H7 (cell line): ENCODE data around the gene PPP2R2D. TPM values are rescaled to one million over a fixed set of nuclear protein-coding genes. Genes with fewer than 3 reads are reported as not detected.

Experiments used
- DNase-seq: peaks from one replicate; pipeline ENCODE4 v3.0.0; 2012
- H3K27me3 ChIP-seq: 2 replicates; pipeline ENCODE4 v1.6.0; 2011; ENCODE audit warnings: mild to moderate bottlenecking, low read length; ENCODE audit not compliant: control insufficient read depth, insufficient read depth
- H3K36me3 ChIP-seq: replicated peaks from 2 replicates; pipeline ENCODE4 v1.5.1; 2011; ENCODE audit warnings: low read length; ENCODE audit not compliant: control insufficient read depth, insufficient read depth
- H3K4me3 ChIP-seq: 2 replicates; pipeline ENCODE4 v1.5.1; 2011; ENCODE audit warnings: low read depth, mild to moderate bottlenecking, control low read depth, low read length, moderate library complexity; ENCODE audit not compliant: insufficient read depth
- total RNA-seq: library from RNA; depleted of rRNA; stranded (reverse); fragments of >200 nt; shearing (Covaris generic); gene quantifications from 2 replicates; pipeline ENCODE4 v1.2.3, GENCODE V29; 2014

PPP2R2D gene
- total RNA-seq, 1 experiment from 2014 or later, result 44.8 TPM

DNA sequence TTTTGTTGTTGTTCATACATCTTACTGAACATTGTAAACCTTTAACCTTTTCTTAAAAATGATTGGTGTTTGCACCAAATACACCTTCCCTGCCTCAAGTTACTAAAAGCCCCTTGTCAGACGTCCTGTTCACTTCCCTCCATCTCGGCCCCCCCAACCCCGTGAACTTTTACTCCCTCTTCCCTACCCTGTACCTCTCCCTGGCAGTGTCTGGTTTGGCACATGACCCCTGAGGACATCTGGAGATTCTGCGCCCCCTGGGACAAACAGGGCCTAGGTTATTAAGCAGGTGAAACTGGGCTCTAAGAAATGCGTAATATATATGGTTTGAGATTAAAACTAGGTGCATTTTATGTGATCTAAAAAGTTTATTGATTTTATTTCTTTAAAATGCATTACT lies 1.4 kb downstream of the PPP2R2D start:
- peaks cover 7% of the 10 kb centered on the region; the same call in 1 of the 2 replicates for H3K27me3 ChIP-seq
- peak overlapping the region; percentile 85 for H3K4me3 ChIP-seq
- DNase-seq, result peak; percentile 44
- H3K36me3 ChIP-seq, result peaks cover 3% of the 10 kb centered on the region

- Histone ChIP-seq H3K27me3 (peaks cover 7% of the 10 kb centered on the region; the same call in 1 of the 2 replicates), H3K4me3 (no peak overlapping the region), H3K36me3 (peaks cover 3% of the 10 kb centered on the region)
- DNase-seq, result no peak
Observed at GRCh38 chr10:131902691-131903090, 1.9 kb downstream of the PPP2R2D start.

DNA sequence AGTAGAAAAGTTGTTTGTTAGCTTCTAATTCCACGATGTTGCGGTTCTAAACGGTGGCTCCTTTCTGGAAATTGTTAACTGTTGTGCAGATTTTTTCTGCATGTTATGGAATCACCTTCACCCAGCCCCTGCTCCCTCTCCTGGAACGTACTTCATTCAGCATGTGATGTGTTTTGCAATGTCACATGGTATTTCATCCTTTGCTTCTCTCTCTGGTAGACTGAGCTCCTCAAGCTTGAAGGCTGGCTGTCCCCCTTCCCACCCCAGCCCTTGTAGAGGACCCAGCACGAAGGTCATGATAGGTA lies 4.4 kb downstream of the PPP2R2D start:
- Histone ChIP-seq H3K27me3 (no peaks in the 10 kb centered on the region), H3K36me3 (peaks cover 6% of the 10 kb centered on the region), H3K4me3 (no peak overlapping the region)
- DNase-seq, result no peak

DNA sequence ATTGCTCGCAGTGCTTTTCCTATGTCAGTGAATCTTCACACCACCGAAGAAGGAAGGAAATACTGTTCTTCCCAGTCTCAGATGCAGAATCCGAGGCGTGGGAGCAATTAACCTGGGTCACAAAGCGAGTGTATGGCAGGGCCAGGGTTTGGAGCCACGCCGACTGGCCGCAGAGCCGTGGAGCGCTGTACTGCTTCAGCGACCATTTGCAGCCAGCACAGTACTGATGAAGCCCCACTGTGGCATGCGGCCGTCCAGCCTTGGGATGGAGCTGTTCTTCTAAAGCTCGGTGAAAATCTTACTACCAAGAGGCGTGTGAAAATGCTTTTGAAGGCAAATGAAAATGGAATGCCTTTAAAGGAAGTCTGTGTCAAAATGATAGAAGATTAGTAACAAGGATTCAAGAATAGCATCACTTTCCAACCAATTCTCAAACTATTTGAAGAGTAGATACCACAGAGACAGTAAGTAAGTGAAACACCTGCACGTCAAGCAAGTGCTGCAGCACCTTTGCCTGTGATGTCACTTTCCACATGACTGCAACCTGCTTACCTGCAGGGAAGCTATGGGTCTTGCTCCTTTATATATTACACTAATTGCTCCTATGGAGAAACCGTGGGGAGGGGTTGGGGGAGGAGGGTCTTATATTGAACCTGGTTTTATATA lies 4.9 kb downstream of the PPP2R2D start:
- no peak for DNase-seq
- no peak overlapping the region for H3K4me3 ChIP-seq
- H3K27me3 ChIP-seq, result no peaks in the 10 kb centered on the region
- peaks cover 6% of the 10 kb centered on the region for H3K36me3 ChIP-seq

DNA sequence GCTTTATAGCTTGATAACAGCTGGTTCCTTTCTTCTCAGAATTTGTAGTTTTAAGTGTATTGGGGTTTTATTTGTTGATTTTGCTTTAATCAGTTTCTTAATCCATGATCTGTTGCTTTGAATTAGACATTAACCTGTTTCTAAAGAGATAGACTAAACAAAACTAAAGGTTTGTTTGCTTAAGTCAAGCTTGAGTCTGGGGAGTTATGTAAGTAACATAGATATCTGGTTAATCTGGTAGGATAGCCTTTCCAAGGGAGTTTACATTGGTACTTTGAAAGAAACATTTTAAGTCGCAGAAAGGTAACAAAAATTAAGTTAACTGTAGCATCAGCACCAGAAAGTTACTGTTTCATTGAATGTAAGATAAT lies 5.4 kb downstream of the PPP2R2D start:
- Histone ChIP-seq H3K4me3 (no peak overlapping the region), H3K36me3 (peaks cover 6% of the 10 kb centered on the region), H3K27me3 (no peaks in the 10 kb centered on the region)
- DNase-seq, result no peak

GRCh38 chr10:131907679-131908078 lies 6.9 kb downstream of the PPP2R2D start:
- Histone ChIP-seq H3K36me3 (peaks cover 5% of the 10 kb centered on the region), H3K4me3 (no peak overlapping the region), H3K27me3 (no peaks in the 10 kb centered on the region)
- DNase-seq, result no peak

DNA sequence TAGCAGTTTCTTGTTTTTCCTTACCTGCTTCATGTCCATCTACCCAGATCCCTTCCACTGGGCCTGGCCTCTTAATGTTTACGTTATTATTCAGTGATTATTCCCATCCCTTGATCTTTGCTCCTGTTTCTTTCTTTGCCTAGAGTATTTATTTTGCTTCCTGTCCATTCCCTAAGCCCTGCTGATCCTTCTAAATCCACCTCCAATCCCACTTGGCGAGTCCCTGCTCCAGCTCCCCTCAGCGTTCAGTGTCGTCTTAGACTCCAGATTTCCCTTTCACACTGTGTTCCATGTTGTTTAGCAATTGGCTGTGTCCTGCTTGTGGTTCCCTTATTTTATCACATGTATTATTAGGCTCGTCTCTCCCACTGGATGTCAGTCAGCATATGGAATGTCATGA lies 7.3 kb downstream of the PPP2R2D start:
- Histone ChIP-seq H3K27me3 (no peaks in the 10 kb centered on the region), H3K4me3 (no peak overlapping the region), H3K36me3 (peaks cover 4% of the 10 kb centered on the region)
- DNase-seq, result no peak

- peak; percentile 35 for DNase-seq
- Histone ChIP-seq H3K36me3 (peaks cover 4% of the 10 kb centered on the region), H3K4me3 (no peak overlapping the region)
Observed at GRCh38 chr10:131909014-131909808, 8.4 kb downstream of the PPP2R2D start.

GRCh38 chr10:131909929-131910328 lies 9.1 kb downstream of the PPP2R2D start:
- no peak for DNase-seq
- Histone ChIP-seq H3K4me3 (no peak overlapping the region), H3K27me3 (no peaks in the 10 kb centered on the region), H3K36me3 (peaks cover 4% of the 10 kb centered on the region)

More at GRCh38 chr10:131909014-131909808, 8.4 kb downstream of the PPP2R2D start:
- H3K27me3 ChIP-seq, result no peaks in the 10 kb centered on the region

- Histone ChIP-seq H3K27me3 (no peaks in the 10 kb centered on the region), H3K36me3 (peaks cover 4% of the 10 kb centered on the region), H3K4me3 (no peak overlapping the region)
- no peak for DNase-seq
Observed at GRCh38 chr10:131910663-131911314, 10.0 kb downstream of the PPP2R2D start.

DNA sequence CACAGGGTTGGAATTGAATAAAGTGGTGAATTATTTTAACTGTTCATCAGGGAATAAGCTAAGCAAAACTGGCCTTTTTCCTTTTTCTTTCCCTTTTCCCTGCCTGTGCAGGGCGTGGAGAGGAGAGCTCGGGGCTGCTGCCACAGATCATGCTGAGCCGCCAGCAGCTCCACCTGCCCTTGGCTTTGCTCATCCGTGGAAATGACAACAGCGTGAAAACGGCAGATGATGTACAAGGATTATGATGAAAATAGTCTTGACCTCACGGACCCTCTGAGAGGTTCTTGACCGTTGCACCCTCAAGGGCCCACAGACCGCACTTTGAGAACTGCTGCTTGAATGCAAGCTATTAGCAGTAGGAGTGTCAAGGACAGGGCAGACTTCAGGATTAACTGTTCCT lies 10.6 kb downstream of the PPP2R2D start:
- no peaks in the 10 kb centered on the region for H3K27me3 ChIP-seq
- H3K4me3 ChIP-seq, result no peak overlapping the region
- H3K36me3 ChIP-seq, result peaks cover 4% of the 10 kb centered on the region
- DNase-seq, result no peak

DNA sequence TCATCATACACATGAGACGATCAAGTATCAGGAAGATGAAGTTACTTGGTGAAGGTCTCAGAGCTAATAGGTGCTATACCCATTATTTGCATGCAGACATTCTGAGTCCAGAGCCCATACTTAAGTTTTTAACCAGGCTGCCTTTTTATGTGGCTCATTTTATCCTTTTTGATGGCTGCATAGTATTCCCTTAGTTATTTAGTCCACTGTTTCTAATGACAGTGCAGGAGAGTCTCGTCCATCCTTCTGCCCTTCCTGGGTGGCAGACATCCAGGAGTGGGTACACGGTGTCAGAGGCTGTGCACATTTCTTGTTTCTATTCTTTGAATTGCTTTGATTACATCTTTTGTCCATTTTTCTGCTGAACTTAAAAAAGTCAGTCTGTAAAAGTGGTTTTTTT lies 11.8 kb downstream of the PPP2R2D start:
- DNase-seq, result no peak
- H3K36me3 ChIP-seq, result peaks cover 3% of the 10 kb centered on the region
- no peaks in the 10 kb centered on the region for H3K27me3 ChIP-seq
- H3K4me3 ChIP-seq, result no peak overlapping the region

- no peak for DNase-seq
- Histone ChIP-seq H3K36me3 (no peaks in the 10 kb centered on the region; the same call in 1 of the 2 replicates), H3K27me3 (no peaks in the 10 kb centered on the region), H3K4me3 (no peak overlapping the region)
Observed at GRCh38 chr10:131915484-131915883, 14.7 kb downstream of the PPP2R2D start.

DNA sequence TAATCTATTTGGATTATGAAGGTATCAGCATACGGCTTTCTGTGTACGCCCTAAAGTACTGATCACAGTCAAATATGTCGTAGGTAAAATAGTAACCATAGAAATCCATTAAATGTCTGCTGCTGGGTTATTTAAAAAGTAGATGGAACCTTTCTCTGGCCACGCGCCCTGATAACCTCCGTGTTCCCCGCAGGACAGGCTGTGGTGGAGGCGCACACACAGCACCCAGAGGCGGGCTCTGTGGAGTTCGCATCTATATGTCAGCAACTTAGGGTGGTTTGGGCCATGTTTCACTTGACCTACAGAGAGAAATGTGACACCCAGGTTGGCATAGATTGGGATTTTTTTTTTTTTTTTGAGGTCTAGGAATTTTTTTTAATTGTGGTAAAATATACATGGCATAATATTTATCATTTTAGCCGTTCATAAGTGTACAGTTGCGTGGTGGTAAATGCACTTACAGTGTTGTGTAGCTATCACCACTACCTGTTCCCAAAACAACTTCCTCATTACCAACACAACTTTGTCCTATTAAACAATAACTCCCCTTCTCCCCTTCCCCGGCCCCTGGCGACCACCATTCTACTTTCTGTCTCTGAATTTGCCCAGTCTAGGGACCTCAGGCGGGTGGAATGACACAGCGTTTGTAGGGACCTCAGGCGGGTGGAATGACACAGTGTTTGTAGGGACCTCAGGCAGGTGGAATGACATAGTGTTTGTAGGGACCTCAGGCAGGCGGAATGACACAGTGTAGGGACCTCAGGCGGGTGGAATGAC lies 15.4 kb downstream of the PPP2R2D start:
- Histone ChIP-seq H3K27me3 (no peaks in the 10 kb centered on the region), H3K4me3 (no peak overlapping the region), H3K36me3 (no peaks in the 10 kb centered on the region; the same call in 1 of the 2 replicates)
- no peak for DNase-seq
